ENCODE data around the gene PCSK6. TPM values are rescaled to one million over a fixed set of nuclear protein-coding genes. Genes with fewer than 3 reads are reported as not detected.

PCSK6 gene
- total RNA-seq, 4 donors from 2014 or later: 10.6 to 98.2 (median 12.8) TPM

GRCh38 chr15:101369676-101370075 is 119.8 kb downstream of the PCSK6 start:
- Histone ChIP-seq H3K36me3 (no peaks in the 10 kb centered on the region), H3K9me3 (no peaks in the 10 kb centered on the region), H3K27ac (no peak overlapping the region), H3K27me3 (no peaks in the 10 kb centered on the region), H3K4me1 (peaks cover 0 to 6% (median 0%) of the 10 kb centered on the region in 4 donors), H3K4me3 (no peak overlapping the region)
- DNase-seq: no peak
- TF ChIP-seq POLR2A (IDR thresholded peaks at IDR 0.05): no peak
- TF ChIP-seq, protein P1, sequence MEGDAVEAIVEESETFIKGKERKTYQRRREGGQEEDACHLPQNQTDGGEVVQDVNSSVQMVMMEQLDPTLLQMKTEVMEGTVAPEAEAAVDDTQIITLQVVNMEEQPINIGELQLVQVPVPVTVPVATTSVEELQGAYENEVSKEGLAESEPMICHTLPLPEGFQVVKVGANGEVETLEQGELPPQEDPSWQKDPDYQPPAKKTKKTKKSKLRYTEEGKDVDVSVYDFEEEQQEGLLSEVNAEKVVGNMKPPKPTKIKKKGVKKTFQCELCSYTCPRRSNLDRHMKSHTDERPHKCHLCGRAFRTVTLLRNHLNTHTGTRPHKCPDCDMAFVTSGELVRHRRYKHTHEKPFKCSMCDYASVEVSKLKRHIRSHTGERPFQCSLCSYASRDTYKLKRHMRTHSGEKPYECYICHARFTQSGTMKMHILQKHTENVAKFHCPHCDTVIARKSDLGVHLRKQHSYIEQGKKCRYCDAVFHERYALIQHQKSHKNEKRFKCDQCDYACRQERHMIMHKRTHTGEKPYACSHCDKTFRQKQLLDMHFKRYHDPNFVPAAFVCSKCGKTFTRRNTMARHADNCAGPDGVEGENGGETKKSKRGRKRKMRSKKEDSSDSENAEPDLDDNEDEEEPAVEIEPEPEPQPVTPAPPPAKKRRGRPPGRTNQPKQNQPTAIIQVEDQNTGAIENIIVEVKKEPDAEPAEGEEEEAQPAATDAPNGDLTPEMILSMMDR (IDR thresholded peaks at IDR 0.05): no peak

- TF ChIP-seq, protein P1 (IDR thresholded peaks at IDR 0.05): no peak
- no peak for TF ChIP-seq POLR2A (IDR thresholded peaks at IDR 0.05)
- Histone ChIP-seq H3K9me3 (no peaks in the 10 kb centered on the region), H3K27me3 (no peaks in the 10 kb centered on the region), H3K4me3 (no peak overlapping the region), H3K27ac (no peak overlapping the region), H3K36me3 (no peaks in the 10 kb centered on the region), H3K4me1 (peaks cover 0 to 6% (median 0%) of the 10 kb centered on the region in 4 donors)
- DNase-seq: no peak
Observed at GRCh38 chr15:101368861-101369642, 120.5 kb downstream of the PCSK6 start.

- no peaks in the 10 kb centered on the region for H3K36me3 ChIP-seq
- no peak overlapping the region for H3K4me3 ChIP-seq
- no peak for TF ChIP-seq POLR2A (IDR thresholded peaks at IDR 0.05)
- TF ChIP-seq, protein P1 (IDR thresholded peaks at IDR 0.05): no peak
- peaks cover 0 to 4% (median 0%) of the 10 kb centered on the region in 4 donors for H3K4me1 ChIP-seq
- no peaks in the 10 kb centered on the region for H3K9me3 ChIP-seq
- no peak overlapping the region for H3K27ac ChIP-seq
- no peak for DNase-seq
- H3K27me3 ChIP-seq: no peaks in the 10 kb centered on the region
Observed at GRCh38 chr15:101368086-101368780, 121.3 kb downstream of the PCSK6 start.

GRCh38 chr15:101366853-101367252 is 122.7 kb downstream of the PCSK6 start:
- no peak for TF ChIP-seq POLR2A (IDR thresholded peaks at IDR 0.05)
- TF ChIP-seq, protein P1 (IDR thresholded peaks at IDR 0.05): no peak
- Histone ChIP-seq H3K9me3 (no peaks in the 10 kb centered on the region), H3K4me1 (no peaks in the 10 kb centered on the region), H3K36me3 (no peaks in the 10 kb centered on the region), H3K27ac (no peak overlapping the region), H3K4me3 (no peak overlapping the region), H3K27me3 (no peaks in the 10 kb centered on the region)
- no peak for DNase-seq

- no peaks in the 10 kb centered on the region for H3K36me3 ChIP-seq
- TF ChIP-seq, protein P1 (IDR thresholded peaks at IDR 0.05): no peak
- no peak for TF ChIP-seq POLR2A (IDR thresholded peaks at IDR 0.05)
- no peaks in the 10 kb centered on the region for H3K9me3 ChIP-seq
- DNase-seq: no peak
- no peak overlapping the region for H3K27ac ChIP-seq
- H3K4me1 ChIP-seq: no peaks in the 10 kb centered on the region
- no peak overlapping the region for H3K4me3 ChIP-seq
- no peaks in the 10 kb centered on the region for H3K27me3 ChIP-seq
Observed at GRCh38 chr15:101362986-101363566, 126.4 kb downstream of the PCSK6 start.

Data from Peyer's patch (tissue), 4 donors.